ENCODE measurements around the gene UGGT1. TPM values are rescaled to one million over a fixed set of nuclear protein-coding genes. Genes with fewer than 3 reads are reported as not detected.

Gene UGGT1
- polyA plus RNA-seq, 1 donor (not counting 4 experiments of a cell fraction or from before 2014, with no cell fraction given): 26.7 TPM

GRCh38 chr2:128109243-128109642, 18.2 kb downstream of the UGGT1 start:
- TF ChIP-seq EZH2 (IDR thresholded peaks at IDR 0.05; ENCODE audit: low read length): no peak
- no peak for TF ChIP-seq CTCF (optimal IDR thresholded peaks at IDR 0.05 in 1 of 3, IDR thresholded peaks at IDR 0.05 in 1 of 3, conservative IDR thresholded peaks at IDR 0.05 in 1 of 3; ENCODE audit: extremely low read depth in 1 of 3, insufficient read depth in 2 of 3, low read length in 3 of 3)
- Histone ChIP-seq H3K4me3 (ENCODE audit: control insufficient read depth in 2 of 3, extremely low read depth in 1 of 3, insufficient read depth in 2 of 3, low read depth in 1 of 3, low read length in 3 of 3) (no peak overlapping the region), H3K9me3 (ENCODE audit: control insufficient read depth, low read depth, low read length) (no peaks in the 10 kb centered on the region), H3K36me3 (ENCODE audit: control insufficient read depth in 2 of 2, extremely low read depth in 1 of 2, insufficient read depth in 2 of 2, low read length in 2 of 2) (peaks cover 5 to 7% of the 10 kb centered on the region in 2 experiments), H3K79me2 (ENCODE audit: control insufficient read depth, insufficient read depth, low read length) (peaks cover 3% of the 10 kb centered on the region), H4K20me1 (ENCODE audit: control insufficient read depth, extremely low read depth, insufficient read depth, low read length) (no peaks in the 10 kb centered on the region), H3K4me2 (ENCODE audit: control insufficient read depth, extremely low read depth, insufficient read depth, low read depth, low read length) (no peak overlapping the region), H3K9ac (ENCODE audit: control insufficient read depth, extremely low read depth, insufficient read depth, low read length) (no peak overlapping the region), H2AFZ (ENCODE audit: control insufficient read depth, low read length) (no peak overlapping the region), H3K27me3 (ENCODE audit: control insufficient read depth, extremely low read depth, insufficient read depth, low read length) (no peaks in the 10 kb centered on the region), H3K27ac (ENCODE audit: control insufficient read depth, insufficient read depth, low read length) (no peak overlapping the region), H3K4me1 (ENCODE audit: control insufficient read depth, extremely low read depth, insufficient read depth, low read length) (no peaks in the 10 kb centered on the region), H3K9me1 (ENCODE audit: control insufficient read depth, extremely low read depth, insufficient read depth, low read length) (no peaks in the 10 kb centered on the region)
- dilution Hi-C loops (cut with MboI; ENCODE audit: extremely low pct_ligation_motif_present, low sequenced_read_pairs): no loop called here
- no peak for DNase-seq (ENCODE audit: low read depth, low spot score)
- FAIRE-seq: no peak

- FAIRE-seq: no peak
- H3K27ac ChIP-seq (ENCODE audit: control insufficient read depth, insufficient read depth, low read length): no peak overlapping the region
- no peaks in the 10 kb centered on the region for H3K27me3 ChIP-seq (ENCODE audit: control insufficient read depth, extremely low read depth, insufficient read depth, low read length)
- peaks cover 4 to 7% of the 10 kb centered on the region in 2 experiments for H3K36me3 ChIP-seq (ENCODE audit: control insufficient read depth in 2 of 2, extremely low read depth in 1 of 2, insufficient read depth in 2 of 2, low read length in 2 of 2)
- no peak overlapping the region for H3K4me3 ChIP-seq (ENCODE audit: control insufficient read depth in 2 of 3, extremely low read depth in 1 of 3, insufficient read depth in 2 of 3, low read depth in 1 of 3, low read length in 3 of 3)
- no peaks in the 10 kb centered on the region for H3K79me2 ChIP-seq (ENCODE audit: control insufficient read depth, insufficient read depth, low read length)
- H4K20me1 ChIP-seq (ENCODE audit: control insufficient read depth, extremely low read depth, insufficient read depth, low read length): no peaks in the 10 kb centered on the region
- no peaks in the 10 kb centered on the region for H3K9me1 ChIP-seq (ENCODE audit: control insufficient read depth, extremely low read depth, insufficient read depth, low read length)
- dilution Hi-C loops (cut with MboI; ENCODE audit: extremely low pct_ligation_motif_present, low sequenced_read_pairs): no loop called here
- TF ChIP-seq EZH2 (IDR thresholded peaks at IDR 0.05; ENCODE audit: low read length) (no peak), CTCF (optimal IDR thresholded peaks at IDR 0.05 in 1 of 3, IDR thresholded peaks at IDR 0.05 in 1 of 3, conservative IDR thresholded peaks at IDR 0.05 in 1 of 3; ENCODE audit: extremely low read depth in 1 of 3, insufficient read depth in 2 of 3, low read length in 3 of 3) (no peak)
- H3K9ac ChIP-seq (ENCODE audit: control insufficient read depth, extremely low read depth, insufficient read depth, low read length): no peak overlapping the region
- H2AFZ ChIP-seq (ENCODE audit: control insufficient read depth, low read length): no peak overlapping the region
- H3K4me2 ChIP-seq (ENCODE audit: control insufficient read depth, extremely low read depth, insufficient read depth, low read depth, low read length): no peak overlapping the region
- DNase-seq (ENCODE audit: low read depth, low spot score): no peak
- no peaks in the 10 kb centered on the region for H3K9me3 ChIP-seq (ENCODE audit: control insufficient read depth, low read depth, low read length)
- no peaks in the 10 kb centered on the region for H3K4me1 ChIP-seq (ENCODE audit: control insufficient read depth, extremely low read depth, insufficient read depth, low read length)
Measured at GRCh38 chr2:128115921-128116623, 25.1 kb downstream of the UGGT1 start.

Measured in keratinocyte (primary cell).